Lung (tissue), 12 donors: ENCODE measurements around the gene RAB11FIP3. TPM values are rescaled to one million over a fixed set of nuclear protein-coding genes. Genes with fewer than 3 reads are reported as not detected.

Source experiments
- ATAC-seq: fragments of 200-7000 bp; cut with Tn5 transposase; one replicate; pipeline ENCODE4 v1.9.1; 2020; ENCODE audit warnings: moderate number of reproducible peaks; ENCODE audit not compliant: insufficient read depth, low FRiP score
- DNase-seq, 3 donors: peaks; one replicate each; pipeline ENCODE4 v3.0.0-alpha.2; 2013 to 2017
- H3K27ac ChIP-seq, 2 donors: one replicate each; pipeline ENCODE4 v1.5.1; 2013; ENCODE audit warnings: mild to moderate bottlenecking in 2 of 2, moderate library complexity in 2 of 2, control low read depth in 1 of 2, inconsistent platforms in 1 of 2, low read depth in 1 of 2, low read length in 1 of 2
- H3K27me3 ChIP-seq, 3 donors: one replicate each; pipeline ENCODE4 v1.5.1; 2013; ENCODE audit warnings: low read length in 2 of 3; ENCODE audit not compliant: control insufficient read depth in 3 of 3, insufficient read depth in 3 of 3
- H3K36me3 ChIP-seq, 4 donors: one replicate each; pipeline ENCODE4 v1.5.1; 2013; ENCODE audit warnings: low read length in 4 of 4, mild to moderate bottlenecking in 1 of 4, moderate library complexity in 1 of 4; ENCODE audit not compliant: control insufficient read depth in 4 of 4, insufficient read depth in 4 of 4
- H3K4me1 ChIP-seq, 5 donors: one replicate each; pipeline ENCODE4 v1.5.1; 2013; ENCODE audit warnings: low read length in 5 of 5, mild to moderate bottlenecking in 2 of 5, moderate library complexity in 1 of 5; ENCODE audit not compliant: control insufficient read depth in 5 of 5, insufficient read depth in 5 of 5
- H3K4me3 ChIP-seq: one replicate; pipeline ENCODE4 v1.5.1; 2013; ENCODE audit warnings: mild to moderate bottlenecking, control low read depth, moderate library complexity
- H3K9ac ChIP-seq, 2 donors: one replicate each; pipeline ENCODE4 v1.5.1; 2013; ENCODE audit warnings: low read length in 2 of 2, control low read depth in 1 of 2; ENCODE audit not compliant: insufficient read depth in 1 of 2
- H3K9me3 ChIP-seq, 4 donors: one replicate each; pipeline ENCODE4 v1.5.1; 2013; ENCODE audit warnings: low read length in 3 of 4, mild to moderate bottlenecking in 1 of 4, moderate library complexity in 1 of 4; ENCODE audit not compliant: control insufficient read depth in 4 of 4, insufficient read depth in 3 of 4
- CTCF ChIP-seq: IDR thresholded peaks from 2 replicates; pipeline ENCODE4 v1.5.1; 2012; ENCODE audit warnings: mild to moderate bottlenecking; ENCODE audit errors: control extremely low read depth, extremely low read depth
- WGBS, 2 donors: extraction: QIAGEN DNeasy Blood & Tissue Kit; methylation state at CpG; one replicate each; pipeline ENCODE4 v1.1.7; 2013; 5-methylcytosine and 5-hydroxymethylcytosine counted together
- polyA plus RNA-seq, 2 donors: library from polyadenylated mRNA; stranded (reverse); fragments of 200-250 nt; gene quantifications; one replicate each; pipeline ENCODE4 v1.2.1, GENCODE V29; 2013
- total RNA-seq, 2 donors: library from RNA; depleted of rRNA in 1 of 2; stranded (reverse); fragments of >200 nt in 1 of 2; gene quantifications; one replicate each; pipeline ENCODE4 v1.2.1, GENCODE V29; 2014 to 2021
- donor health status: control.
- donor health status: control.
- donor health status: Bipolar disorder and iron deficiency.
- donor health status: healthy.
- donor health status: DM: yes; HTN: yes; CAD: no.

RAB11FIP3 gene
- total and polyA plus RNA-seq, 4 donors: 20.7 to 38.3 (median 21.5) TPM

DNA sequence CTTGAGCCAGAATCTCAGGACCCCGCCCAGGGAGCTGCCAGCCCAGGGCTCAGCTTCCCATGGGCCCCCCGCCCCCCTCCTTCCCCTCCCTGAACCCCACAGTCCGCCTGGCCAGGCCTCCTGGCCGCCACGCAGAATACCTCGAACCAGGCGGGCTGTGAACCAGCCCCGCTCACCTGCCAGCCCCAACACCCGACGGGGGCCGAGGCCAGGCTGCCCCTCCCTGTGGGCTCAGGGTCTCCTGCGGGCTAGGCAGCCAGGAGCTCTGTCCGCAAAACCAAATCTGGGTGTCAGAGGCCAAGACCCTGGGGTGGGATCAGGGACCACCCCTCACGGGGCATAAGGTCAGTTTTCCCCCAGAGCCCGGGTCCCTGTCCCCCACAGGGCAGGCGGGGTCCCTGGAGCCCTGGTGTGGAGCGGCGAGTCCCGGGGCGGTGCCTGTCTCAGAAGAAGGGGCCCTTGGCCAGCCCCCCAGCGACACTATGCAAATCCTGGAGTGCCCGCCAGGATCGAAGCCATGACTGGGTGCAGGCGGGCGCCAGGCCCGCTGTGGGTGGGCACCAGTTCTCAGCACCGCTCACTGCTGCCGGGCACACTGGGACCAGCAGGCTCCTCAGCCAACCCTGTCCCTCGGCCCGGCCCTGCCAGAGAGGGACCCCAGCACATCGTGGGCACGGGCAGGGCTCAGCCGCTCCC lies 128.3 kb downstream of the RAB11FIP3 start:
- Histone ChIP-seq H3K9ac (no peak overlapping the region), H3K4me1 (no peaks in the 10 kb centered on the region), H3K4me3 (no peak overlapping the region), H3K9me3 (no peaks in the 10 kb centered on the region), H3K36me3 (peaks cover 0 to 49% (median 2%) of the 10 kb centered on the region in 4 donors), H3K27me3 (peaks cover 0 to 11% (median 0%) of the 10 kb centered on the region in 3 donors), H3K27ac (no peak overlapping the region)
- no peak for TF ChIP-seq CTCF
- no peak for DNase-seq
- 94 to 96% methylated on average over 30 to 33 of the region's 33 CpGs for WGBS, 2 donors
- ATAC-seq: no peak

DNA sequence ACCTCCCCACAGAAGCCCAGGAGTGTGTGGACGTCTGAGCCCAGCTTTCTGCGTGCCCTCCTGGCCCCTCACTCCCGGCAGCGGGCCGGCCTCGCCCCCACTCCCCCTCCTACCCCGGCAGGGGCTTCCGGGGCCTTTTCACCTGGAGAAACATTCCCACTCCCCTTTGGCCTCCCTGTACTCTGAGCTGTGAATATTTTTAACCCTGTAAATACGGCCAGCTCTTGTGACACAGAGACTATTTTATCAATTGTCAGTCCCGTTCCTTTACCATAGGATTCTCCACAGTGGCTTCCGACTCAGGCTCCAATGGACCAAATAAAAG lies 128.8 kb downstream of the RAB11FIP3 start:
- WGBS, 2 donors: 89 to 92% methylated on average over 11 of the region's 11 CpGs
- Histone ChIP-seq H3K9me3 (no peaks in the 10 kb centered on the region), H3K9ac (no peak overlapping the region), H3K27ac (no peak overlapping the region), H3K36me3 (peaks cover 0 to 44% (median 2%) of the 10 kb centered on the region in 4 donors), H3K27me3 (peaks cover 0 to 16% (median 2%) of the 10 kb centered on the region in 3 donors), H3K4me1 (peaks cover 0 to under 1% (median 0%) of the 10 kb centered on the region in 5 donors), H3K4me3 (no peak overlapping the region)
- no peak for TF ChIP-seq CTCF
- ATAC-seq: no peak
- DNase-seq: no peak

DNA sequence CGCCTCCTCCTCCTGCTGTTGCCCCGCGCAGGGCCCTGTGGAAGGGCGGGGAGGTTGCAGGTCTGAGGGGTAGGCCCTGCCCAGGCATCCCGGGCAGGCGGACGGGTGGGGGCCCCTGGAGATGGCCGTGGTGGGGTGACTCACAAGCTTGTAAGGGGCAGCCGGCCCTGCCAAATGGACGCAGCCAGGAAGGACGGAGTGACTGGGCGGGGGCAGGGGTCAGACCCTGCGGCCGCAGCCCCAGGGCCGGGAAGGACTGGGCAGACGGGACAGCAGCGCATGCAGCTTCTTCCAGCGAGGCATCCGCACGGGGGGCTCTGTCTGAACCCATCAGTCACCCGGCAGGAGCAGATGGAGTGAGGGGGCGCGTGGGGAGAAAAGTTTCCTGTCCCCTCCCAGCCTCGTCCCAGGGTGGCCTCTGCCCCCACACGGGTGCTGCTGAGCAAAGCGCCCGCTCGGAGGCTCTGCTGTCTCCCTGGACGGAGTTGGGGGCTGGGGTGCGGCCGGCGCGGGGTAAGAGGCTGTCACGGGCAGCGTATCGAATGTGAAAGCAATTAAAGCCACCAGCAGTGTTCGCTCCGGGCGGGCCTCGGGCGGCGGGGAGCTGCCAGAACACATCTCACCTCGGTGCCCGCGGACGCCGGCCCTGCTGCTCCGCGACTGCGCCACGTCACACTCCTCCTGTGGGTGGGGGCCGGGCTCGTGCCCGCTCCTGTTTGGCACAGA lies 129.4 kb downstream of the RAB11FIP3 start:
- Histone ChIP-seq H3K27me3 (peaks cover 0 to 21% (median 5%) of the 10 kb centered on the region in 3 donors), H3K27ac (no peak overlapping the region), H3K4me1 (peaks cover 0 to 6% (median 0%) of the 10 kb centered on the region in 5 donors), H3K4me3 (no peak overlapping the region), H3K9me3 (no peaks in the 10 kb centered on the region), H3K9ac (no peak overlapping the region), H3K36me3 (peaks cover 0 to 40% (median 2%) of the 10 kb centered on the region in 4 donors)
- TF ChIP-seq CTCF: no peak
- 80 to 87% methylated on average over 54 of the region's 54 CpGs for WGBS, 2 donors
- DNase-seq (peak in 1 of 3 donors; percentile 22), ATAC-seq (no peak)
